Astrocyte (in vitro differentiated cells and primary cell): ENCODE data around the gene ERAL1.

Source experiments
- CTCF ChIP-seq: IDR thresholded peaks from 2 replicates; pipeline ENCODE4 v1.5.1; 2011; ENCODE audit warnings: low read depth, mild to moderate bottlenecking, inconsistent platforms, low read length, moderate library complexity; ENCODE audit not compliant: insufficient read depth
- EZH2 ChIP-seq: IDR thresholded peaks from 2 replicates; pipeline ENCODE4 v1.6.1; 2012; ENCODE audit warnings: mild to moderate bottlenecking, low read length, inconsistent platforms; ENCODE audit not compliant: insufficient read depth

GRCh38 chr17:28899212-28899815, 44.5 kb downstream of the ERAL1 start:
- no peak for TF ChIP-seq CTCF
- TF ChIP-seq EZH2 = no peak
